Right lung (tissue), 5 donors: ENCODE results near the gene CCDC28B. TPM values are rescaled to one million over a fixed set of nuclear protein-coding genes. Genes with fewer than 3 reads are reported as not detected.

Experiments used
- DNase-seq, 2 donors: peaks; one replicate each; pipeline ENCODE4 v3.0.0-alpha.2; 2013
- polyA plus RNA-seq, 5 donors: library from polyadenylated mRNA; unstranded; fragments of 120-200 nt; gene quantifications; one replicate each; pipeline versions ENCODE4 v1.2.1 to v1.2.3, GENCODE V29; 2013; ENCODE audit warnings: inconsistent platforms in 1 of 5, low replicate concordance in 1 of 5; ENCODE audit not compliant: insufficient read length in 5 of 5, insufficient read depth in 1 of 5

Gene CCDC28B
- polyA plus RNA-seq, 5 donors: 22.0 to 34.4 (median 25.1) TPM

GRCh38 chr1:32187850-32188249 is 12.5 kb upstream of the CCDC28B start:
- no peak for DNase-seq

- DNase-seq: no peak
These were observed 8.0 kb upstream of the CCDC28B start for GRCh38 chr1:32192220-32192948.

DNA sequence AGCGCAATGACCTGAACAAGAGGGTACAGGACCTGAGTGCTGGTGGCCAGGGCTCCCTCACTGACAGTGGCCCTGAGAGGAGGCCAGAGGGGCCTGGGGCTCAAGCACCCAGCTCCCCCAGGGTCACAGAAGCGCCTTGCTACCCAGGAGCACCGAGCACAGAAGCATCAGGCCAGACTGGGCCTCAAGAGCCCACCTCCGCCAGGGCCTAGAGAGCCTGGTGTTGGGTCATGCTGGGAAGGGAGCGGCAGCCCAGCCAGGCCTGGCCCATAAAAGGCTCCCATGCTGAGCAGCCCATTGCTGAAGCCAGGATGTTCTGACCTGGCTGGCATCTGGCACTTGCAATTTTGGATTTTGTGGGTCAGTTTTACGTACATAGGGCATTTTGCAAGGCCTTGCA is 5.4 kb upstream of the CCDC28B start:
- DNase-seq: no peak

DNA sequence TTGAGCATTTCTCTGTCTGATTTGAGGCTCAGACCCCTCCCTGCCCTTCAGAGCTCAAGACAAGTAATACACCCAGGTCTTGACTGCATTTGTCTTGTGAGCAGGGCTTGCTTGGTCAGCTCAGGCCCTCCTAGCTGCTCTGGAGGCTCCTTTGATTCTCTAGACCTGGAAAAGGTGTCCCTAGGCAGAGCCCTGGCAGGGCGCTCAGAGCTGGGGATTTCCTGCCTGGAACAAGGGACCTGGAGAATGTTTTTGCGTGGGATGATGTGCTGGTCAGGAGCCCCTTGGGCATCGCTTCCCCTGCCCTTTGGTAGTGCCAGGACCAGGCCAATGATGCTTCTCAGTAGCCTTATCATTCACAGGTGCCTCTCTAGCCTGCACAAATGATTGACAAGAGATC is 4.9 kb upstream of the CCDC28B start:
- DNase-seq: no peak

GRCh38 chr1:32195972-32196823 is 4.2 kb upstream of the CCDC28B start:
- DNase-seq: no peak

DNA sequence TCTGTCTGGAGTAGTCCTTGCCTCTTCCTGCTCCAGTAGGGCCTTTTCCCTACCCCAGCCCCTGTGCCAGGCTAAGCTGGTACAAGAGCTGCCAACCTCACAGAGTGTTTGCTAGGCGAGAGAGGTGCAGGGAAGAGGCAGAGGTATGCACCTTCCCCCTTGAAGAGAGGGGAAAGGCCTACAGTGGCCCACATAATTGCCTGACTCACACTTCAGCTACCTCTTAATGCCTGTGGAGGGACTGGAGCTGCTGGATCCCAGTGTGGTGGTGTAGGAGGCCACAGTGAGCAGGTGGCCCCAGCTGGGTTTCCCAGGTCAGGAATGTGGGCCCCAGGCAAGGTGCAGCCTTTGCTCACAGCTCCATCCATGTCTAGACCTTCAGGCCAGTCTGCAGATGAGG is 3.3 kb upstream of the CCDC28B start:
- DNase-seq: no peak

DNA sequence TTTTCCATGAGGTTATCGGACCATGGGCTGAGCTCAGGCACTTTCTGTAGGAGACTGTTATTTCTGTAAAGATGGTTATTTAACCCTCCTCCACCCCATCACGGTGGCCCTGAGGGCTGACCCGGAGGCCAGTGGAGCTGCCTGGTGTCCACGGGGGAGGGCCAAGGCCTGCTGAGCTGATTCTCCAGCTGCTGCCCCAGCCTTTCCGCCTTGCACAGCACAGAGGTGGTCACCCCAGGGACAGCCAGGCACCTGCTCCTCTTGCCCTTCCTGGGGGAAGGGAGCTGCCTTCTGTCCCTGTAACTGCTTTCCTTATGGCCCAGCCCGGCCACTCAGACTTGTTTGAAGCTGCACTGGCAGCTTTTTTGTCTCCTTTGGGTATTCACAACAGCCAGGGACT is 2.6 kb upstream of the CCDC28B start:
- no peak for DNase-seq

DNA sequence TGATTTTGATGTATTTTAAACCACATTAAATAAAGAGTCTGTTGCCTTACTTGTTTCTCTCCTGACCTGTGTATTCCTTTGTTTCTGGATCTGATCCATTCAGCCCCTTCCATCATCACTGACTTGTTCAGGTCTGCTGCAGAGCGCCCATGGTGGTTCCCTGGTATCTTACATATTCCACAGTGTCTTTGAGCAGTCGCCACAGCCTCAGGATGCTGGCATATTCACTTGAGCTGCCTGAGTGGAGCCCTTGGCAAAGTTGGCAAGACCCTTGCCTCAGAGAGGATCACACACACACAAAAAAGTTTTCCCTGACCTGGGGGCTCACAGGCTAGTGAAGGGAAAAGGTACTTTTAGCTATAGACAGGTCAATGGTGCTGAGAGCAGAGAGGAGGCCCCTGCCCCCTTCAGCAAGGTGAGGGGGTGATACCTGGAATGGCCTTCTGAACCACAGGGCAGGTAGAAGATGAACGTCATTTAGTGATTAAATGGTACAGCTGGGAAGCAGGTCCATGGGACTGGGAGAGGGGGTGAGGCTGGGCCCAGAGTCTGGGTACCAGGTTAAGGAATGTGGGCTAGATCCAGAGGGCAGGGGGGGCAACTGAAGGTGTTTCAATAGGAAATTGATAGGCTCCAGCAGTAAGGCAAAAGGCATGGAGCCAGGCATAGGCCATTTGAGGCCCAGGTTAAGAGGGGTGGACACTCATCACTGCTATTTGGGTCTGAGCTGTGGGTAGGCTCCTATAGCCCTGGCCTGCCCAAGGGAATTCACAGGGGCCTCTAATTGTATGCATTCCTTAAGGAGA is 2.0 kb upstream of the CCDC28B start:
- DNase-seq: no peak

- no peak for DNase-seq
These were observed 1.2 kb upstream of the CCDC28B start for GRCh38 chr1:32199043-32199716.

- DNase-seq: no peak
These were observed 700 bp upstream of the CCDC28B start for GRCh38 chr1:32199717-32200072.

DNA sequence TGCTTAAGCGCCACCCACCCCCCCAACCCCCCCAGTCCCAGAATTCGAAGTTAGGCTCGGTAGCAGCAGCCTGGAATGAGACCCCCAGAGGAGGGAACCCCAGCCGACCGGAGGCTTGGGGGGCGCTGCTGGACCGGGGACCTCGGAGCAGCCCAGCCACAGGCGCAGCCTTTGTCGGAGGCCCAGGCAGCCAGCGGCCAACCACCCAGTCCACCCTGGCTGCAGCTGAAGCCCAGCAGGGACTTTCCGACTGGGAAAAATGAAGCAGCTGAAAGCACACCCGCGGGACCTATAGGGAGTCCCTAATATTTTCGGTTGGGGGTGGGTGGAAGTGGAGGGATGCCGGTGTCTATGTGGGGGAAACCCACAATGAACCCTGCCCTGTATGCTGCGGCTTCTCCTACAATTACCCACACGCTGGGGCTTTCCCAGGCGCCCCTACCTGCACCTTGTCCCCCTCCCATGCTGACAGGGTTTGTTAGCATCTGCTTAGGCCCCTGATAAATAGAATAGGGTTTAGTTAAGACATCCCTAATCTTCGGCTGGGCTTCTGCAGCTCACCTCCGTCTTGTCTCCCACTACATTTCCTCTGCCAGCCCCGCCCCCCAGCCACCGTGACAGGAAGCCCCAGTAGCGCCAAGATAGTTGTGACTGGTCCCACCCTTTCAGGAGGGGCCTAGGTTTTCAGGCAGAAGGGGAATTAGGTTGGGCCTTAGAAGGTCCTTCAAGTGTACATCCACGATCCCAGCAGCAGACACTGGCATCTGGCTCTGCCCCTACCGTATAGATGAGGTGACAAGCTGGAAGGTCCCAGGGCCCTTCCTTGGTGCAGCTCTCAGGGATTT is 838 bp downstream of the CCDC28B start:
- peak; percentile 51 to 58 for DNase-seq

- no peak for DNase-seq
These were observed 4.6 kb downstream of the CCDC28B start for GRCh38 chr1:32204943-32205361.

- DNase-seq: peak; percentile 87 to 88
These were observed 5.3 kb downstream of the CCDC28B start, which contains the start of gene IQCC for GRCh38 chr1:32205401-32206370. IQCC (plus strand) TSS chr1:32205671; CDS start chr1:32205682, 11 bp downstream.

DNA sequence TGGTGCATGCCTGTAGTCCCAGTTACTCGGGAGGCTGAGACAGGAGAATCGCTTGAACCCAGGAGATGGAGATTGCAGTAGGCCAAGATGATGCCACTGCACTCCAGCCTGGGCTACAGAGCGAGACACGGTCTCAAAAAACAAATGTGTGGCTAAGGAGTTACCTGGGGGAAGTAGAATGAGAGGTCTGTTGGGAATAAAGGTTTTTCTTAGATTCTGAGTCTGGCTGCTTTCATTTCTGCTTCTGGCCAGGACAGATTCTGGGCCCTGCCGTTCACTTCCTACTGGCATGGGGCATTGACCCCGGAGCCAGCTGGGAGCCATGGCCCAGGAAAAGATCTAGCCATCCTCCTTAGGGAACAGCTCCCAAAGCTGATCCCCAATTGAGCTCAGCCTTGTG is 8.1 kb downstream of the CCDC28B start:
- DNase-seq: no peak

- peak in 1 of 2 donors; percentile 38 for DNase-seq
These were observed 8.5 kb downstream of the CCDC28B start, which contains the start of gene DCDC2B for GRCh38 chr1:32208891-32209328. DCDC2B (plus strand) TSS chr1:32209089; CDS start chr1:32209094, 5 bp downstream.

- no peak for DNase-seq
These were observed 15.5 kb downstream of the CCDC28B start for GRCh38 chr1:32215629-32216480.

GRCh38 chr1:32216566-32216965 is 16.2 kb downstream of the CCDC28B start:
- DNase-seq: no peak

GRCh38 chr1:32219022-32219421 is 18.6 kb downstream of the CCDC28B start:
- no peak for DNase-seq
